ENCODE measurements around the gene CARMIL1.

DNA sequence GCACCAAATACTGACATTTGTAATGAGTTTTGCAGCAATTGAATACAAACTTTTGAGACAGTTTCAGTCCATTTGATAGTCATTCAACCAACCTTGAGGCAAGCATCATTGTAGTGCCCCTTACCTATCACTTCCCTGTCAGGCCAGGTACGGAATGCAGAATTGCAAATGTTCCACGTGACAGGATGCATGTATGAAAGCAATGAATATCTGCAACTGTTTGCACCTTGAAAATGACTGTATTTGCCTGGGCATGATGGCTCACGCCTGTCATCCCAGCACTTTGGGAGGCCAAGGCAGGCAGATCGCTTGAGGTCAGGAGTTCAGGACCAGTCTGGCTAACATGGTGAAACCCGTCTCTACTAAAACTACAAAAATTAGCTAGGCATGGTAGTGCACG, 226.8 kb downstream of the CARMIL1 start:
- TF ChIP-seq, protein P1, sequence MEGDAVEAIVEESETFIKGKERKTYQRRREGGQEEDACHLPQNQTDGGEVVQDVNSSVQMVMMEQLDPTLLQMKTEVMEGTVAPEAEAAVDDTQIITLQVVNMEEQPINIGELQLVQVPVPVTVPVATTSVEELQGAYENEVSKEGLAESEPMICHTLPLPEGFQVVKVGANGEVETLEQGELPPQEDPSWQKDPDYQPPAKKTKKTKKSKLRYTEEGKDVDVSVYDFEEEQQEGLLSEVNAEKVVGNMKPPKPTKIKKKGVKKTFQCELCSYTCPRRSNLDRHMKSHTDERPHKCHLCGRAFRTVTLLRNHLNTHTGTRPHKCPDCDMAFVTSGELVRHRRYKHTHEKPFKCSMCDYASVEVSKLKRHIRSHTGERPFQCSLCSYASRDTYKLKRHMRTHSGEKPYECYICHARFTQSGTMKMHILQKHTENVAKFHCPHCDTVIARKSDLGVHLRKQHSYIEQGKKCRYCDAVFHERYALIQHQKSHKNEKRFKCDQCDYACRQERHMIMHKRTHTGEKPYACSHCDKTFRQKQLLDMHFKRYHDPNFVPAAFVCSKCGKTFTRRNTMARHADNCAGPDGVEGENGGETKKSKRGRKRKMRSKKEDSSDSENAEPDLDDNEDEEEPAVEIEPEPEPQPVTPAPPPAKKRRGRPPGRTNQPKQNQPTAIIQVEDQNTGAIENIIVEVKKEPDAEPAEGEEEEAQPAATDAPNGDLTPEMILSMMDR (IDR thresholded peaks at IDR 0.05; ENCODE audit: low read depth, low read length): no peak
- no peak for TF ChIP-seq EZH2phosphoT487 (IDR thresholded peaks at IDR 0.05; ENCODE audit: low read depth)
